SH-SY5Y (cell line): Measurements from ENCODE around the gene SSPN.

Experiments used
- GATA2 ChIP-seq: IDR thresholded peaks from 2 replicates; pipeline ENCODE4 v1.6.1; 2011; ENCODE audit warnings: mild to moderate bottlenecking, low read depth, low read length
- GATA3 ChIP-seq: IDR thresholded peaks from 2 replicates; pipeline ENCODE4 v1.6.1; 2011; ENCODE audit warnings: low read depth, mild to moderate bottlenecking, low read length, moderate library complexity

The SSPN gene

DNA sequence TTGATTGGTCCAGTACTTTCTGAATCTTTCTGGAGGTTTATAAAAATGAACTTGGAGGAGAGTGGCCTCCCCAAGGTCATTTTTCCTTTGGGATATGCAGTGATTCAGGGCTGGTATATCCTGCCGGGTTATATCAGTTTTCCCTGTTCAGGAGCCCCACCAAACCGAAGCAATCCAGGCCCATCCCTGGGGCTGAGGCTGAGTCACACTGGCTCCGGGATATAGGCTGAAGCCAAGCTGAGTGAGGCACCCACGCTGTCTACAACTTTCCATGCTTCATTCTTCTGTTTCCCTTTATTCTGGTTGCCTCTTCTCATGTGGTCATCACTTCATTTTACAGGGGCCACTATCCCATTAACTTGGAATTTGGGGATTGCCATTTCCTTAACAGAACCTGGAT is 3.4 kb downstream of the SSPN start:
- no peak for TF ChIP-seq GATA2

DNA sequence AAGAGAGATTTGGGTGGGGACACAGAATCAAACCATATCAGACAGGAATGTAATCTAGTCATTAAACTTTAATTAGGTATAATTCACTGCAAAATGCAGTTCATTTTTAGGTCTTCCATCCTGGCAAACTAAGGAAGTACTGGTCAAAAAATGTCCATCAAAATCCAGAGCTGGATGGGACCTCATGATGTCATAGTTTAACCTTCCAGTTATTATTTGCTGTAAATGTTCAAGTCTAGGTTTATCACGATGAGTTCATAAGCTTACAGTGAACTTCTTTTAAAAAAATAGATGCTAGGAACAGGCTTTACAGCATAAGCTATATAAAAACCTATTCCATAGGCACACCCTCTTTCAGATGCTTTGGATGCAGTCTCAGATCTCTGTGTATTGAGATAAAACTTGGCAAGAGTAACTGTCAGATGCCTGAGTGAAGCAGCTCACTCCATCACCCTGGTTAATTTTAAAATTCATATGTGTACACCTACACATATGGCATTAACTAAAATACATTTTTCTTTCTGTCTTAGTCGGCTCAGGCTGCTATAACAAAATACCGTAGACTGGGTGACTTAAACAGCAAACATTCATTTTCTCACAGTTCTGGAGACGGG is 7.9 kb downstream of the SSPN start:
- TF ChIP-seq GATA2 = no peak
- no peak for TF ChIP-seq GATA3

DNA sequence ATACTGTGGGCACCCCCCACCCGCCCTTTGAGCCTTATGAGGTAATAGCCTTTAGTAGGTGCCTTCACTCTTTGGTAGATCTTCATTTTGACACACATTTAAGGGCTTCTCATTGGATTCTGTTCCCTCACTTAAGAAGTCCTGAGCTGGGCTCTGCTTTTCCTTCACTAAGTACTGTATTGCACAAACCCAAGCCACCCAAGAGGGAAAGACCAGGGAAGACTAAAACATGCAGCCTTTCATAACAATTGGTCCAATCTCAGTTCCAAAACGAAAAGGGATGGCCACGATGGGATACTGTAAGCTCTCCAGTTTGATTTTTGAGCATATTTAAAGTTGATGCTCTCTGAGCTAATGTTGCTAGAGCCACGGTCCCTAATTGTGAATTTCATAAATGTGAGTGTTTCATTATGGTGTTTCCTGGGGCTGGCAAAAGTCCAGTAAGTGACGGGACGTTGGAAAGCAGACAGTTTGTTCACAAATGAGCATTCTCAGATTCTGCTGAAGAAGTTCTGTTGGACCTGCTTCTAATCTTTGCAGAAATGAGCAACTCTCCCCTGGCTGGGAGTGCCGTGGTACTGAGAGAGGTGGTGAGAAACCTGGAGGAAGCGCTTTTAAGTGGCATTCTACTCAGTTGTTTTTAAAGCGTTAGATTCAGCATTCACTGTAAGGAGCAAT is 9.4 kb downstream of the SSPN start:
- no peak for TF ChIP-seq GATA3
- no peak for TF ChIP-seq GATA2

DNA sequence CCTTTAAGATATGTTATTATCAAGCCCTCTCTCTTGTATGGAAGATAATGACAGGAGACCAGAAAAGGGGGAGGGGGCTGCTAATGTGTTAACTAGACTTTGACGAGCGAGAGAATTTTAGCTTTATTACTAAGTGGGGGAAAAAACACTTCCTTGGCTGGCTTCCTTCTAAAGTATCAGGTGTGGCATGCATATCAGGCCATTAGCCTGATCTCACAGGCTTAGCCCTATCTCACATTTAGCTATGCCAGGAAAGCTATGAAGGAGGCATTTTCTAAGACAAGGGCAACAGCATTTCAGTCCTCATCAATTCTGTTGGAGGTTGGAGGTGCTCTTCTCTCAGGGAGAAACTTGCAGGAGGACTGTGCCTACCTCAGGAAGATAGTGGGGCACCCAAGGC is 9.9 kb downstream of the SSPN start:
- TF ChIP-seq GATA3 = no peak
- TF ChIP-seq GATA2 = no peak

DNA sequence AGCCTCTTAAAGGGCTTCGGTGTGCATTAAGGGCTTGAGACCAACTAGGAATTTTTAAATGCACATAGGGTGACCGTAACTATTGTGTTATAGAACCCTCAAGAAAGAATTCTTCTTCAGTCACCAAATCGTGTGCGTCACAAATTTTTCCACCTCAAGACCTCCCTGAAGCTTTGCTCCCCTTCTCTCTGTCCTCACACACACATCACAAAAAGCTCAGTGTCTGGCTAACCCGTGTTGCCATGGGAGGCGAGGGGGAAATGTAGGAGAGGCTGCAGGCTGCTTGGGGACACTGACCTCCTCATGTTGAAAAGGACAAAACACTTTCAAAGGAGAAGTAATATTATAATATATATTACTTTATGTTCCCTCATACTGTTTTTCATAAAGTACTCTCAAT is 10.6 kb downstream of the SSPN start:
- TF ChIP-seq GATA3 (no peak), GATA2 (no peak)

DNA sequence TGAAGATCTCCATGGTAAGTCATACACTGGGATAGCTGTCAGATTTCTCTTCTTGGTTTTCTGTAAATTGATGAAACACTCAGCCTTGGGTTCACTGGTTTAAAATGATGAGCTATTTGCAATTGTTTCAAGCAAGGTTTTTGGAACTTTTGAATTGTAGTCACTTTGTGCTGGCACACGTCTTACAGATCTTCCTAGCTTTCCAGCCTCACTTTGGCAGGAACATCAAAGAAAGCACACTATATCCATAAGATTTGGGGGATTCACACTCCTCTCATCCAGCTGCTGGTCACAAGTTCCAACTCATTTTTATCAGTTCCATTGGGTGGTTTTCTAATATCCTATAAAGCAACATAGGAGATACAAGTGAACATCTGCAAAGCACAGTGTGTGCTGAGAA is 16.0 kb downstream of the SSPN start:
- TF ChIP-seq GATA2 = no peak
- TF ChIP-seq GATA3 = no peak

DNA sequence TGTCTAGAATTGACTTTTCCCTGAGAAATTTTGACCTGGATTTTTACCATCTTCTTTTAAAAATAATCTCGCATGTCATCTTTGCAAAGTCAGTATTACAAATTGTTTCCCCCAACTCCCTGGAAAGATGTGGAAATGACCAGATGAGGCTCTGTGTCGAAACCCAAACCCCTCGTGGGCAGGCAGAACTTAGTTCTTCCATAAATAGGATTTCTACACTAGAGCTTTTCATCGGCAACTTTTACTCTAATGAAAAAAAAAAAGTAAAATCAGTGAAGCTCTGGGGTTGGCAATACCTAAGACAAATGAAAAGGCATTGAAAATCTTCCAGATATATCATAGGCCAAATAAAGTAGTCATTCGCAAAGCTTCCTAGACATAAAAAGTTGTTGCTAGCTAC is 17.0 kb downstream of the SSPN start:
- TF ChIP-seq GATA2 = no peak
- TF ChIP-seq GATA3 = no peak

DNA sequence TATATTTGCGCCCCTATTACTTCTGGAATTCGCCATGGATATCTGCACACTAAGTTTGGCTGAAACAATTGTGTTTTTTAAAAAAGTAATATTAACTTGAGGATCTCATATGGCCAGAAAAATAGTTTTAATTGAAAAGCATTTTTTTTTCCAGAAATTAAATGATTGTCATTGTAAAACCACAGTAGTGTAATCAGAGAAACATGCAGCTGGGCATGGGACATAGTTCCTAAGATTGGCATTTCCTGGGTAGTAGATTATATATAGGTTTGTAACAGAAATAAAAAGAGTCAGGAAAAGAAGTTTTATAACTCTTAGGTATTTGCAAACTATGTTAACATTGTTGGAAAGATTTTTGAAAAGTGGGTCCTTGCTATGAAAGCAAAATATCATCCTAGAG is 17.6 kb downstream of the SSPN start:
- TF ChIP-seq GATA3 (no peak), GATA2 (no peak)

DNA sequence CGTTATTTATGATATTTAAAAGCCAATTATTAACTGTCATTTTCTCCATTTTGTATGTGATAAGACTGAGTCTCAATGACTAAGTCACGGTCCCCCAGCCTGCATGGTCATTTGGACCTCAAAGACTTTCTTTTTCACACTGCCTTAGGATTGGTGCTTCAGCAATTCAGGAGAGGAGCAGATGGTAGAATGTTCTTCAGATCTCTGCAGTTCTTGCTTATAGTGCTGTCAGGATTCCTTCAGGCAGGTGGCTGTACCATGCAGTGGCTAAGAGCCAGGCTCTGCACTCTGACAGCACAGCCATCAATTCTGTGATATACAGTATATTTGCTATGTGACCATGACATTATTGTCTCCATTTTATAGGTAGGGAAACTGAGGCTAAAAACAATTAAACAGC is 18.7 kb downstream of the SSPN start:
- no peak for TF ChIP-seq GATA3
- TF ChIP-seq GATA2 = no peak

DNA sequence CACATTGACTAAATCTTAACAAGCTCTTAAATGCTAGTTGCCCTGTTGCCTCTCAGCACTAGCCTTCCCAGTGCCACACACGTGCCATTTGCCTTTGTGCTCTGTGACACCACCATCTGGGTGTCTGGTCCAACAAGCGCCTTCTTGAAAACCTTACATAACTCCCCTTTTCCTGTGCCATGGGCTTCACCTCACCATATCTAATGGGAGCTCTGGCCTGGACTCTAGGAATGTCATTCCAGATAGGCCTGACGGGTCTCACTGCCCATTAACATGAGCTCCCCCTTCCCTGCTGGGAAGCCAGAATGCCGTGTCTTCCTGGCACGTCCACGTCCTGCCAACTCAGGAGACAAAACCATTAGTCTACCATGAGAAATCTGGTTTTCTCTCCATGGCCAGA is 24.4 kb downstream of the SSPN start:
- TF ChIP-seq GATA3 (no peak), GATA2 (no peak)

DNA sequence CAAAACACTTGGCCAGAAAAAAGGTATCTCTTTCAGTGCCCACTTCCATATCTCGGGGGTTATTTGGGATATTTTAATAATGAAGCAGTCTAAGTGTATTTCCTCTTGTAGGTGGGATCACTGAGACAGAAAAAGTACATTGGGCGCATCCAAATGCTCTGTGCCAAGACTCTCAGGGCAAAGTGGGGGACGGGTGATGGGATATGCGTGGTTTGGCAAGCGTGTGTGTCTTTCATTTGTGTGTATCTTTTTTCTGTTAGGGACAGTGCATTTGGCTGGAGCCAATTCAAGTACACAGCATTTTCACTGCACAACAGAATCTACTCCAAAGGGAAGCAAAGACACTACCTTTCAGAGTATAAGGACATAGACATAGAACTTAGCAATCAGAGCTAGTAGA is 29.3 kb downstream of the SSPN start:
- TF ChIP-seq GATA2 (no peak), GATA3 (no peak)

DNA sequence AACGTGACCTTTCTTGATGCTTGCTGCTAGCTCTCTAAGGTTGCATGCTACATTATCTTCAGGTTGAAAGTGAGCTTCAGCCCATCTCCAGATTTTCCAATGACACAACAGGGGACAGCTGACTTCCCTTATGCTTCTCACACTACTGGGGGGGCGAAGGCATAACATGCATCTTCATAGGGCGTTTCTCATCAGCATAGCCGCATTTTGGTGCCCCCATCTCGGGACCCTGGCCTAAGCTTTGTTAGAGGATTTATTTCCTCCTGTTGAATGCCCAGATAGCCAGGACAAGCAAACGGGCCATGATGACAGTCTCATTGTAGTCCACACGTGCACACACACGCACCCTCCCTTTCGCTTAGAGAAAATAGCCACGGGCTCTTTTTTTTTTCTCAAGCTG is 30.7 kb downstream of the SSPN start:
- no peak for TF ChIP-seq GATA2
- no peak for TF ChIP-seq GATA3

DNA sequence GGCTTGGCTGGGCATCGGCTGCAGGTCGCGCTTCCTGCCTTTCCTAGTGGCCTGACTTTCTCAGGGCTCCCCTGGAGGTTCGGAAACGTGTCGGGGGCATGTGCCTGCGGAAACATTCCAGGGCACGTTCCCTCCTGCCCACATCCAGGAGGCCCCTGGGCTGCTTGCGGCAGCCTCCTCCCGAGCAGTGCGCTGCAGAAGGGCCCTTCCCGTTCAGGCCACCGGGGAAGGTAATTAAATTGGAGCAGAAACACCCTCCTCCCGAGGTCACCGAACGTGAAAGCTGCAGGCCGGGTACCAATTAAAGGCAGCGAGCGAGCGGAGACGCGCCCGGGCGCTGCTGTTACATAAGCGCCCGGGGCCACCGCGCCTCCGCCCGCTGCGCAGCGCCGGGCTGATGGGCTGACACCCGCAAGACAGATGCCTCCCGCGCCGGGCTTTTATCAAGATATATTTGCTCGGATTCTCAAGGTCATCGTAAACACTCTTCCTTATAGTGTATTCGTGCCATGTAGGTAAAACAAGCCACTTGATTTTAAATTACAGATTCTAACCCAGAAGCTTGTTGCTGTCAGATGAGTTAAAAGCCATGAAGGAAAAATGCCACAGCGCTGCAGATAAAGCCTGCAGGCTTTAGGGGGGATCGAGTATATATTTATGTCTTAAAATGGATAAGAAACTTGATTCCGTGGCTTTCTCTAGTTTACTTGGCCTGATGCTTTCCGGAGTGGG is 31.4 kb downstream of the SSPN start:
- TF ChIP-seq GATA2 (0 out of 2 replicates have a peak, but pooled peaks have one; percentile 31), GATA3 (no peak)

DNA sequence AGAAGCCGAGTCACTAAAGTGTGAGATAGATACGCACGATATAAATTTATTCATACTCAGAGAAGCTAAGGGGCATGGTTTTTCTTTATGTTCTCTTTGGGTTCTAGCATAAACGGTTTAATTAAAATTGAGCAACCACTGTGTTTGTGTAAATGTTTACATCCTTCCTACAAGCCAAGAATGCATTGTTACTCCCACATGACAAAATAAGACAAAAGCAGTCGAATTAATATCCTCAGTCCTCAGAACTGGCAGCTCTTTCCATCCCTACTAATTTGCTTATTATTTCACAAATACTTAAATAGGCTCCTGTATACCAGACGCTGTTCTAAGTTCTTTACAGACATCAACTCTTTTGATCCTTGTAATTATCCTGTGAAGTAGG is 32.0 kb downstream of the SSPN start:
- TF ChIP-seq GATA2 (no peak), GATA3 (no peak)

DNA sequence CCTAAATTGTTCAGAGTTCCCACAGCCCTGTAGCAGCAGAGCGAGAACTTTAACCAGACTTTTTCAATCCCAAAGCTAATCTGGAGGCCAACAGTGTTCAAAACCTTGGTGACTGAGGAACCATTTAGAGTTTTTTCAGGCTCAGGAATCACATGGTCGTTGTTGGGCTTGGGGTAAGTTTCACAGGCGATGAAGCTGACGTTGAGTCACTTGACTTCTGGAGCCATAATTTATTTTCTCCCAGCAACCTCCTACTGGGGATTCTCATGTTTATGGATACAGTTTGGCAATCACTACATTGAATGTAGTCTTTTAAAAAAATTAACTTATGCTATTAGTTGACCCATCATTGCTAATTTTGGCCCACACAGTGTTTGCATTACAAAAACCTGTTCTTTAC is 34.5 kb downstream of the SSPN start:
- TF ChIP-seq GATA3 (no peak), GATA2 (no peak)

DNA sequence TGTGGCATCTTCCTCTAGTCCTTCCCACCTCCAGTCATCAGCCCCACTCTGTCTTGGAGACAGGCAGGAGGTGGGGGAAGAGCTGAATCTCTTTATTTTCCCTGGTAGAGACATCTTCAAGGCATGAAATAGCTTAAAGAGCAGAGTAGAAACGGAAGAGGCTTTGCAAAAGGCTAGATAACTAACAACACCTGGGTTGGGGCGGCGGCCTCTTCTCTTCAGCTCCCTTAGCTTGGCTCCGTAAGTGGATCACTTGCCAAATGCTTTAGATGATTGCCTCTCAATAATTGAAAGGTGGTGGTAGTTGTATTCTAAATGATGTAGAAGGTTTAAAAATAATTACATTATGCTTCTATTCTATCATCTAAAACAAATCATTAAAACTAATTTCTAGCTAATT is 36.1 kb downstream of the SSPN start:
- TF ChIP-seq GATA3 (no peak), GATA2 (no peak)
